Endothelial cell of hepatic sinusoid (primary cell): ENCODE measurements around the gene BCL2.

Source experiments
- in situ Hi-C: cut with HindIII; loops from 2 replicates; pipeline ENCODE4 v1.10.0; 2017; ENCODE audit warnings: low sequenced_read_pairs

Gene BCL2

DNA sequence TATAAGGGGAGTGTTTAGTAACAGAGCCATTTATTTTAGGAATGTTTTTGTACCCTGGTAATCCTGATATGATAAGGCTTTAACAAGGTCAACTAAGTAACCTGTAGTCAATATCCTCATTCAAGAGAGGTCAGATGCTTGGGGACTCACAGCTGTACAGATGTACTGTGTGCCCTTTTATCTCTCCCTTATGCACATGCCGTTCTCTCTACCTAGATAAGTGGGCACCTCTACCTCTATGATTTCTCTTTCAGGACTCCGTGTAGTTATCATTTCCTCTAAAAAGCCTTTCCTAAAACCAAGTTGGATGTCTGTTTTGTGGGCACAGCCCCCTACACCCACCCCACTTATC lies 132.4 kb downstream of the BCL2 start:
- in situ Hi-C loops: no loop called here

- in situ Hi-C loops: no loop called here
Measured at GRCh38 chr18:63186520-63187222, 132.9 kb downstream of the BCL2 start.

GRCh38 chr18:63185984-63186383 lies 133.6 kb downstream of the BCL2 start:
- in situ Hi-C loops: no loop called here

DNA sequence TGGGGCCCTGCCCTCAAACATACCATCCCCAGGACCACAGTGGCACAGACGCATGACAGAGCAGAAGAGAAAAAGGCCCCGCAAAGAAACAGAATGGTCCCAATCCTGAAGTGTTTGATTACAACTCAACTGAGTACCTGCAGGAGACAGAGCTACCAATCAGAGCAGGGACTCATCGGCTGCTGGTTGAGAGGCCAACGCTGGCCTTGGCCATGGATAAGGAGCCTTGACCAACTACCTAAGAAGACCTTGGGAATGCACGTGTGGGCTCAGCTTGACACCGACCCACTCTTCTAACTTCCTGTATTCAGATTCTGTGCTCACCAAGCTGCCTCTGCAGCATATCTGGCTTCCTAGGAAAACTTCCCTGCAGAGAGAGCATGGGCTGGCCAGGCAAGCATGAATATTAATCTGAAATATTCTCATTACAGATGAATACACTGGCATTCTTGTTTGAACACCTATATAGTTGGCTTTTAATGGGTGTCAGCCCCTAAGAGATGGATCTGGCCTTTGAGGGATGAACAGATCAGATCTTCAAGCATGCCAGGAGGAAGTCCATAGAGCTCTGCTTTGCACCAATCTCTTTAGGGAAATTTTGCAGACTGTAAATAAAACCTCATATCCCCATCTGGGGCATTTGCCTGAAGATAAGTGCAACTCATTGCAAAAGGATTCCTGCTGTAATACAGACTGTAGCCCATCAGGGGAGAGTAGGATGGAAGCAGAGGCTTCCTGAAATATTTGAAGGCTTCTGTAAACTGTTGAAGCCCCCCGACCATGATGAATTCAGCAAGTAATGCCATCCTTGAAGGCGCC lies 135.4 kb downstream of the BCL2 start:
- in situ Hi-C loops: no loop called here

GRCh38 chr18:63183378-63183777 lies 136.2 kb downstream of the BCL2 start:
- in situ Hi-C loops: no loop called here

- in situ Hi-C loops: no loop called here
Measured at GRCh38 chr18:63182861-63183260, 136.7 kb downstream of the BCL2 start.

DNA sequence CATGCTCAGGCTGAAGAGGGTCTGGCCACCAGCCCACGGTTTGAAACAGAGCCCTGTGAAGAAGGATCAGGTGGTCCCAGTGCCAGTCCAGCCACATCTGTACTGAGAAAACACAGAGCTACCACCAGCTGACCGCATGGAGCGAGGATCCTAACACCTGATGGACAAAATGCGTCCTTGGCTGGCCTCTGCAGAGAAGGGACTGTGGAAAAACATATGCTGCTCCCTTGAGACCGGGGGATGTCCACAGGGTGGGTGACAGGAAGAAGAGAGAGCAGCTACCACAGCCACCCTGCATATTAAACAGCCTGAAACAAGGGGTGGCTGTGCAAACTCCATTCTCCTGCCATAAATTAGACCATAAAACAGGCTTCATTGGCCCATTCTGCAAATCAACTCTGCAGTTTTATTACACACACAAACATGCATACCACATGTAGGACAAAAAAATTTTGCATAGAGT lies 137.2 kb downstream of the BCL2 start:
- in situ Hi-C loops: no loop called here

GRCh38 chr18:63181706-63182309 lies 137.8 kb downstream of the BCL2 start:
- in situ Hi-C loops: no loop called here

GRCh38 chr18:63180971-63181376 lies 138.6 kb downstream of the BCL2 start:
- in situ Hi-C loops: no loop called here

- in situ Hi-C loops: no loop called here
Measured at GRCh38 chr18:63180321-63180720, 139.2 kb downstream of the BCL2 start.

- in situ Hi-C loops: loop anchor here (5.0 kb wide), 1 partner anchor 67 kb away; no protein-coding TSS in a partner anchor
Measured at GRCh38 chr18:63179422-63179821, 140.1 kb downstream of the BCL2 start.

DNA sequence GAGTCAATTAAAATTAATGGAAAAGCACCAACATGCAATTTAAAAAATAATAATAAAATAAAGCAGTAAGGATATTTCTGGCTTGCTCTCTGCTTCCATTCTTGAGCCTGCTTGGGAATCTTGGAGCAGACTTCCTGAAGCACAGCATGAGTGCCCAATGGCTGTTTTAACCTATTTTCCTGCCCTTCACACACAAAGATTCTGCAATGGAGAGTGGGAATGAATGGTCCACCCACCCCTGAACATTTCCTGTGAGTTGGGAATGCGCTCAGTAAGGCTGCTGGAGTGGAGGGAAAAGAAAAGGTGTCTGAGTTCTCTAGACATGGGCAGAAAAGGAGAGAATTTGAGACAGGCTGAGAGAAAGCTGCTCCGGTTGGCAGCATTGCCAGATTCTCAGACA lies 140.6 kb downstream of the BCL2 start:
- in situ Hi-C loops: loop anchor here (5.0 kb wide), 1 partner anchor 67 kb away; no protein-coding TSS in a partner anchor

DNA sequence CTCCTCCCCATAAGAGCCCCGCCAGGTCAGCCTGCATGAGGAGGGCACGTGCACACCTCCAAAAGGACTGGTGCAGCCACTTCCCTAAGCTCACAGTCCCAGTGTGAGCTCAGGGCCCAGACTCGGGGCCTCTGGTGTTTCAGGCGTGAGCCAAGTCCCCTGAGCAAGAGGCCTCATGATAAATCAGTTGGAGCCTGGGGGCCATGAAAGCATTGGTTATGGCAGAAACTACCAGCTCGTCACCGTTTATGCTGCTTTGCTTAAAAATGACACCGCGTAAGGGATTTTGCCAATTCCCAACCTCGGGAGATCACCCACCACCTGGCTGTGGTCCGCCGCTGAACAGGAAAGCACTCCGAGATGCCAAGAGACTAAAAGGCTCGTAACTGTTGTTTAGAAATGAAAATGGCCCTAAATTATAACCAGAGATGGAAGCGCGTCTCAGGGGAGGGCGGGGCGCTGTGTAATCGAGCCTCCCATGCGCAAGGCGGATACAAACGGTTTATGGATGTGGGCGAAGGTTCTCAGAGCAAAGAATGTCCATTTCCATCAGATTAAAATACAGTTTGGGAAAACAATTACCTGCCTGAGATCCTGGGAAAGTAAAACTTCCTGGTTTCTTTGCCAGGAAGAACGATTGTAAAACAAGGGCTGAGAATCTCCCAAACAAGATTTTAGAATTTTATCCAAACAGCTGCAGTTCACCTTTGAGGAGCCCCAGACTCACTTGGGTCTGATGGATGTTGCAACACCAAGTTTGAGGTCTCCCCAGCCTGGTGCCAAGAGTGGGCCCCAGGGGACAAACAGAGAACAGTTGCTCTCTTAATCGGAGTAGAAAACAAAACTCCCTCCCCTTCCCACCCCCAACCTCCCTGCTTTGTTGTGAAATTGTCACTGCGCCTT lies 141.4 kb downstream of the BCL2 start:
- in situ Hi-C loops: loop anchor here (5.0 kb wide), 1 partner anchor 66 kb away; no protein-coding TSS in a partner anchor

DNA sequence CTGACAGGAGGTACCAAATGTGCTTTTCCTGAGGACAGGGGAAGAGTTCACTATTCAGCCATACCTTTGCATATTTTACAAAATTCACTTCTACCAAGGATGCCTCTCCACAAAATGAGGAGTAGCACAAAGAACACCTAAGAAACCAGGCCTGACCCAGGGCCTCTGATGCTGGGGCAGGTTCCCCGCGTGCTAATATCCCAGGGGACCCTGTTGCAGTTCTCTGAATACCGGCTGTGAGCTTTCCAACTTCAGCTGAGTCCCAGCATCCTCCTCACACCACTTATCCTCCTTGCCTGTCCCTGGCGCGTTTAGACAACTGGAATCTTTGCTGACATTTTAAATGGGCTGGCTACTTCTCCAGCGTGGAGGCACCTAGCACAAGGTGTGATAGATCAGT lies 142.3 kb downstream of the BCL2 start:
- in situ Hi-C loops: loop anchor here (5.0 kb wide), 1 partner anchor 65 kb away; no protein-coding TSS in a partner anchor

DNA sequence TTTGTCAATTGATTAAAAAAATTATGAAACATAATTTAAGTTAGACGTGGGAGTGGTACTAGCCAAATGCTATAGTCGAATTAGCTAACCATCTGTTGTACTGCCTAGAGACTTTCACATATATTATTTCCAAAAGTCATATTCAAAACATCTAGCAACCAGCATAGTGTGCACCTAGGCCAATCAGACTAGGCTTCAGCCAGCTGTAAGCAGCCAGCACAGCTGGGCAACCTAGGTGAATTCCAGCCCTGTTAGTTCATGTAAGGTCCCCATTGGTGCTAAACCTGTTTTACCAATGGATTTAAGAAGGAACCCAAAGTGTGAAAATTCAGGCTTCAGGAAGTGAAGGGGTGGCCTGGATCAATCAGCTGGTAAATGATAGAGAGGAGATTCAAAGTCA lies 144.3 kb downstream of the BCL2 start:
- in situ Hi-C loops: loop anchor here (5.0 kb wide), 1 partner anchor 63 kb away; no protein-coding TSS in a partner anchor

DNA sequence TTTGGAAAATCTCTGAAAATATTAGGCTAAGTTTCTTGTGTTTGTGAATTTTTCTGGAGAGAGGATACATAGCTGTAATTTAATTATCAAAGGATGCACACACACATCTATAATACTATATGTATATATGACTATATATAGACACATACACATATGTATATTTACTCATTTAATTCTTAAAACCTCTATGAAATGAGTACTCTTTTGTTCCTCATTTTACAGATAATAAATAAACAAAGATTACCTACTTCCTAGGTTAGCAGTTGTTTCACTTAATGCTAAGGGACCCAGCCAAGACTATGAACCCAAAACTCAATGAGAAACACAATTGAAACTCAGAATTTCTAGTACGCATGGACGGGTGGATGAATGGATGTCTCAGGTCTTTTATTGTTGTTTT lies 145.6 kb downstream of the BCL2 start:
- in situ Hi-C loops: no loop called here

DNA sequence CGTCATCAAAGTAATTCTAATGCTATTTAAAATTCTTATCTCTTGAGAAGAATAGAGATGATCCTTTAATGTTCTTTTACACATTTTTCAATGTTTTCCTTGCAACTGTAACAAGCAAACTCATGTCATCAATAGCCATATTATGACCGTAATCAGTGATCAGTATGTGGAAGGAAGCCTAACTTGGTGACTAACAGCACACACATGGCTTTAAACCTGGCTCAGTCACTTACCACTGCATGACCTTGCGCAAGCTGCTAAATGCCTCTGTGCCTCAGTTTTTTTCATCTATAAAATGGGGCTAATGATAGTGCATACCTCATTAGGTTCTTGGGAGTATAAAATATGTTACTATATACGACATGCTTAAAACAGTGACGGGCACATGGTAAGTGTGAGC lies 149.7 kb downstream of the BCL2 start:
- in situ Hi-C loops: no loop called here

DNA sequence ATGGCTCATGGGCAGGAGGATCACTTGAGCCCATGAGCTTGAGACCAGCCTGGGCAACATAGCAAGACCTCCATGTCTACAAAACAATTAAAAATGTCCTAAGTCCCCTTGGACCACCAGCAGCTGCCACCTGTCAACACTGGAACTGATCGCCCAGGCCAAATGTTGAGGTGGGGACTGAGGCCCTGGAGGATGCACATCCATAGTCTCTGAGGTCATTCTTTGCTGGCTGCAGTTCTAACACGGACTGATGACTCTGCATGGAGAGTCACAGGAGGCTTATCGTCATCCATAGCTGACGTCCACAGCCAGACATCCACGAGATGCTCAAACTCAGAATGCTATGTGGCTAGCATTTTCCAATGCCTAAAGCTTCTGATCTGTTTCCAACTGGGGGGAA lies 151.3 kb downstream of the BCL2 start:
- in situ Hi-C loops: no loop called here

DNA sequence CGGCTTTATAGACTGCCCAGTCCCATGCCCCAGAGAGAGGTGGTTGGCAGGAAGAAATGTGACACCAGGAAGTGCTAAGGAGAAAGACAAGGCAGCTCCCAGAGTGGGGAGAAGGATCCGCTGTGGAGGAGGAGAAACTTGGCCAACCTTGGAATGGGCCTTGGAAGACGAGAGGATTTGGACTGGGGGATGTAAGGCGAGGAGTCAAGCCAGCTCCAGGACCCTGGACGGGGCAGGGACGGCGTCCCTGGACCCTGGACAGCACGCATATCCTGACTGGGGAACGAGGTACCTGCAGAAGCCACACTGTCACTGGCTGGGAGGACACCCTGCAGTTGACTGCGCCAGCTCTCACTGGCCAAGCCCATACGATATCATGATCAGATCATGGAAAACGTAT lies 153.4 kb downstream of the BCL2 start:
- in situ Hi-C loops: no loop called here

GRCh38 chr18:63164396-63164795 lies 155.2 kb downstream of the BCL2 start:
- in situ Hi-C loops: no loop called here
